Measurements from ENCODE around the gene AGO3. TPM values are rescaled to one million over a fixed set of nuclear protein-coding genes. Genes with fewer than 3 reads are reported as not detected.
"Not testable (repeated sequence)": the region's sequence is repeated elsewhere in the genome, so short reads cannot be mapped to it uniquely, and the experiment has no call there.

Gene AGO3
- total and polyA plus RNA-seq, 2 donors (not counting 3 experiments of a cell fraction or from before 2014, with no cell fraction given): 10.4 to 21.1 TPM

DNA sequence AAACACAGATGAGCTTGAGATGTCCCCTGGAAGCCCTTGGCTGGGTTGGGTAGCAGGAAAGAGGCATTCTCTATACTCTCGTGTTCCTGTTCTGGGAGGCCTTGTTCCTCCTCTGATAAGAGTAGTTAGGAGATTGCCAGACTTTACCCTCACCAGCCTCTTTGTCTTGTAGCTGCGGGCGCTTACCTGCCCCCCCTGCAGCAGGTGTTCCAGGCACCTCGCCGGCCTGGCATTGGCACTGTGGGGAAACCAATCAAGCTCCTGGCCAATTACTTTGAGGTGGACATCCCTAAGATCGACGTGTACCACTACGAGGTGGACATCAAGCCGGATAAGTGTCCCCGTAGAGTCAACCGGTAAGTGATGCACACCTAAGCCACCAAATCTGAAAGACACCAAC lies 42.6 kb upstream of the AGO3 start:
- no peaks in the 10 kb centered on the region for H3K9me1 ChIP-seq (replicated peaks; ENCODE audit: control insufficient read depth, extremely low read depth, insufficient read depth, low read length)
- H3K4me2 ChIP-seq (ENCODE audit: insufficient read depth, low read length): no peak overlapping the region
- intact Hi-C loops (cut with micrococcal nuclease): no loop called here
- FAIRE-seq (no peak), DNase-seq (ENCODE audit: low read depth, low spot score) (no peak)
- H3K27me3 ChIP-seq (ENCODE audit: control insufficient read depth in 2 of 2, insufficient read depth in 2 of 2, low read length in 2 of 2): no peaks in the 10 kb centered on the region
- dilution Hi-C loops (cut with MboI; ENCODE audit: extremely low pct_ligation_motif_present, low sequenced_read_pairs): no loop called here
- H3K36me3 ChIP-seq (ENCODE audit: control insufficient read depth in 2 of 2, extremely low read depth in 1 of 2, insufficient read depth in 2 of 2, low read length in 2 of 2): peaks cover 5% of the 10 kb centered on the region in 2 experiments
- no peak overlapping the region for H3K4me3 ChIP-seq (replicated peaks in 1 of 3; ENCODE audit: insufficient read depth in 1 of 3, low read depth in 1 of 3, low read length in 3 of 3)
- H3K4me1 ChIP-seq (ENCODE audit: control insufficient read depth, extremely low read depth, insufficient read depth, low read length): peaks cover 17% of the 10 kb centered on the region
- H4K20me1 ChIP-seq (replicated peaks; ENCODE audit: control insufficient read depth, extremely low read depth, insufficient read depth, low read length): no peaks in the 10 kb centered on the region
- ChIA-PET POLR2A (no interaction called here), CTCF (no interaction called here)
- H3K79me2 ChIP-seq (ENCODE audit: control insufficient read depth, insufficient read depth, low read length): peaks cover 16% of the 10 kb centered on the region
- no peaks in the 10 kb centered on the region for H3K9me3 ChIP-seq (replicated peaks; ENCODE audit: control insufficient read depth, insufficient read depth, low read length)
- H3K9ac ChIP-seq (replicated peaks; ENCODE audit: extremely low read depth, insufficient read depth, low read length): no peak overlapping the region
- TF ChIP-seq MYC (IDR thresholded peaks at IDR 0.05; ENCODE audit: low read depth, low read length) (no peak), POLR2A (IDR thresholded peaks at IDR 0.05; ENCODE audit: low read depth, low read length) (no peak), FOS (IDR thresholded peaks at IDR 0.05; ENCODE audit: borderline replicate concordance, insufficient read depth, low read length) (no peak), POLR2AphosphoS5 (IDR thresholded peaks at IDR 0.05; ENCODE audit: insufficient read depth, low read depth, low read length) (no peak), EZH2 (IDR thresholded peaks at IDR 0.05; ENCODE audit: borderline replicate concordance, low read depth, low read length, severe bottlenecking) (no peak), GATA2 (IDR thresholded peaks at IDR 0.05; ENCODE audit: insufficient read depth, insufficient read length, low read depth, low read length) (no peak), JUN (IDR thresholded peaks at IDR 0.05; ENCODE audit: borderline replicate concordance, insufficient read depth, insufficient read length, low read depth) (no peak)
- TF ChIP-seq, protein P1, sequence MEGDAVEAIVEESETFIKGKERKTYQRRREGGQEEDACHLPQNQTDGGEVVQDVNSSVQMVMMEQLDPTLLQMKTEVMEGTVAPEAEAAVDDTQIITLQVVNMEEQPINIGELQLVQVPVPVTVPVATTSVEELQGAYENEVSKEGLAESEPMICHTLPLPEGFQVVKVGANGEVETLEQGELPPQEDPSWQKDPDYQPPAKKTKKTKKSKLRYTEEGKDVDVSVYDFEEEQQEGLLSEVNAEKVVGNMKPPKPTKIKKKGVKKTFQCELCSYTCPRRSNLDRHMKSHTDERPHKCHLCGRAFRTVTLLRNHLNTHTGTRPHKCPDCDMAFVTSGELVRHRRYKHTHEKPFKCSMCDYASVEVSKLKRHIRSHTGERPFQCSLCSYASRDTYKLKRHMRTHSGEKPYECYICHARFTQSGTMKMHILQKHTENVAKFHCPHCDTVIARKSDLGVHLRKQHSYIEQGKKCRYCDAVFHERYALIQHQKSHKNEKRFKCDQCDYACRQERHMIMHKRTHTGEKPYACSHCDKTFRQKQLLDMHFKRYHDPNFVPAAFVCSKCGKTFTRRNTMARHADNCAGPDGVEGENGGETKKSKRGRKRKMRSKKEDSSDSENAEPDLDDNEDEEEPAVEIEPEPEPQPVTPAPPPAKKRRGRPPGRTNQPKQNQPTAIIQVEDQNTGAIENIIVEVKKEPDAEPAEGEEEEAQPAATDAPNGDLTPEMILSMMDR (IDR thresholded peaks at IDR 0.05; ENCODE audit: extremely low read depth in 1 of 2, insufficient read depth in 1 of 2, low read depth in 1 of 2, low read length in 2 of 2): no peak
- TF ChIP-seq, protein P2, sequence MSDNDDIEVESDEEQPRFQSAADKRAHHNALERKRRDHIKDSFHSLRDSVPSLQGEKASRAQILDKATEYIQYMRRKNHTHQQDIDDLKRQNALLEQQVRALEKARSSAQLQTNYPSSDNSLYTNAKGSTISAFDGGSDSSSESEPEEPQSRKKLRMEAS (IDR thresholded peaks at IDR 0.05; ENCODE audit: insufficient read depth, insufficient read length): no peak
- H3K27ac ChIP-seq (ENCODE audit: insufficient read depth, low read depth, low read length): no peak overlapping the region
- BruUV-seq (replicated peaks): no TSS peak
- no peak overlapping the region for H2AFZ ChIP-seq (ENCODE audit: low read depth, low read length)

DNA sequence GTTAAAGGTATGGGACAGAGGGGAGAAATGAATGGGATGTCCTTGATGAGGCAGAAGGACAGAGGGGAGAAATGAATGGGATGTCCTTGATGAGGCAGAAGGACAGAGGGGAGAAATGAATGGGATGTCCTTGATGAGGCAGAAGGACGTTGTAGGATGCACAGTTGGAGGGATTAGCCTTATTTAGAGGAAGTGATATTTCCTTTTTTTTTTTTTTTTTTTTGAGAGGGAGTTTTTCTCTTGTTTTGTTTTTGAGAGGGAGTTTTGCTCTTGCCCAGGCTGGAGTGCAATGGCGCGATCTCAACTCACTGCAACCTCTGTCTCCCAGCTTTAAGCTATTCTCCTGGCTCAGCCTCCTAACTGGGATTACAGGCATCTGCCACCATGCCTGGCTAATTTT lies 41.9 kb upstream of the AGO3 start:
- DNase-seq (ENCODE audit: low read depth, low spot score); H3K4me2 ChIP-seq (ENCODE audit: insufficient read depth, low read length); H3K9ac ChIP-seq (replicated peaks; ENCODE audit: extremely low read depth, insufficient read depth, low read length); intact Hi-C loops (cut with micrococcal nuclease); H2AFZ ChIP-seq (ENCODE audit: low read depth, low read length); H3K27ac ChIP-seq (ENCODE audit: insufficient read depth, low read depth, low read length); dilution Hi-C loops (cut with MboI; ENCODE audit: extremely low pct_ligation_motif_present, low sequenced_read_pairs); H3K27me3 ChIP-seq (ENCODE audit: control insufficient read depth in 2 of 2, insufficient read depth in 2 of 2, low read length in 2 of 2); H3K4me3 ChIP-seq (replicated peaks in 1 of 3; ENCODE audit: insufficient read depth in 1 of 3, low read depth in 1 of 3, low read length in 3 of 3); H4K20me1 ChIP-seq (replicated peaks; ENCODE audit: control insufficient read depth, extremely low read depth, insufficient read depth, low read length); FAIRE-seq; H3K36me3 ChIP-seq (ENCODE audit: control insufficient read depth in 2 of 2, extremely low read depth in 1 of 2, insufficient read depth in 2 of 2, low read length in 2 of 2); BruUV-seq (replicated peaks); H3K9me1 ChIP-seq (replicated peaks; ENCODE audit: control insufficient read depth, extremely low read depth, insufficient read depth, low read length); H3K9me3 ChIP-seq (replicated peaks; ENCODE audit: control insufficient read depth, insufficient read depth, low read length); POLR2A ChIA-PET; CTCF ChIA-PET: not testable (repeated sequence)
- Histone ChIP-seq H3K4me1 (ENCODE audit: control insufficient read depth, extremely low read depth, insufficient read depth, low read length) (peaks cover 16% of the 10 kb centered on the region), H3K79me2 (ENCODE audit: control insufficient read depth, insufficient read depth, low read length) (peaks cover 12% of the 10 kb centered on the region)

Data from endothelial cell of umbilical vein (primary cell).